ENCODE measurements around the gene VWDE.
"Not testable (repeated sequence)": the region's sequence is repeated elsewhere in the genome, so short reads cannot be mapped to it uniquely, and the experiment has no call there.

VWDE gene

DNA sequence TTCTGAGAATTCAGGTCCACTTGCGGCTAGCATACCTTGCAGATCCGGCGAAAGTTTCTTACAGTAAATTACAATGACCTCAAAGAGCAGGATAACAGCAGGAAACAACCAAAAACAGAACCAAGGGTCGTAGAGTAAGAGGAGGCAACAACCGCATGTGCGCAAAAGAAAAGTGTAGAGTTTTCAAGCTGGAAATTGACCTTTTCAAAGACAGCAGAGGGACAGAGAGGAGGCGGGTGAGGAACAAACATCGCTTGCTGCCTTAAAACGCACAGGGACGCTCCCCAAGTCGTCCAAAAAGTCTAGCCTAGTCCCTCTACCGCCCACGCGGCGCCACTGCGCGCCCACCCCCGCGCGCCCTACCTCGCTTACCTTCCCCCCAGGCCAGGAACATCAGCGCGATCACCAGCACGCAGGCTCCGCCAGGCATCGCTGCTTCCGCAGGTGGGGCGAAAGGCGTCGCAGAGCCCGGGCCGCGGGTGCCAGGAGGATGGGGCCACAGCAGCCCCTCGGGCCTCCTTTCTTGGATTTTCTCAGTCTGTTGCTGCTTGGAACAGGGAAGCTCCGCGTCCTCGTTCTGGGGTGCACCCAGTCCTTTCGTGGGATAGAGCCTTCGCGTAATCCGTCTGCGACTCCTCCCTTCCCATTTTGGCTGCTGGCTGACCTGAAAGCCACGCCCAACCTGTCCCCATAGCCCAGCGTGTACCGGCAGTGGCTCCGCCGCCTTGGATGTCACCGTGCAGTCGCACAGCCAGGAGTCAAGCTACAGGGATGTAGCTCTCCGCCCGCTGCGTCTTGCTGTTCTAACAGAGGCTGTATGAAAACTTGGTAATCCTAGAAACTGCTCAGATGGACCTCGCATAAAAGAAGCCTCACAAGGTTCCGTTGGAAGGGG is at the start of gene VWDE:
Gene VWDE (minus strand): TSS at position 579 of the 895 bp plus-strand sequence. CDS start 149 bp downstream, at position 430.
- peaks cover 3% of the 10 kb centered on the region for H3K9me3 ChIP-seq (ENCODE audit: control insufficient read depth, low read depth, low read length)
- peaks cover 18% of the 10 kb centered on the region for H3K27me3 ChIP-seq (ENCODE audit: control insufficient read depth, insufficient read depth, low read length)
- H3K36me3 ChIP-seq (ENCODE audit: control insufficient read depth, low read depth, low read length), result peaks cover under 1% of the 10 kb centered on the region
- peak within 1 kb of the TSS; percentile 82 for H3K27ac ChIP-seq (ENCODE audit: low read length)
- peak within 1 kb of the TSS; percentile 100 for H3K4me3 ChIP-seq (ENCODE audit: low read length)
- peak within 1 kb of the TSS; percentile 91 for H3K9ac ChIP-seq (ENCODE audit: low read length)
- peaks cover 12% of the 10 kb centered on the region for H3K4me1 ChIP-seq (ENCODE audit: control insufficient read depth, low read depth, low read length)

GRCh38 chr7:12453136-12453535 is 49.5 kb upstream of the VWDE start:
- not testable (repeated sequence) for H3K4me1 ChIP-seq (ENCODE audit: control insufficient read depth, low read depth, low read length); H3K27me3 ChIP-seq (ENCODE audit: control insufficient read depth, insufficient read depth, low read length); H3K27ac ChIP-seq (ENCODE audit: low read length); H3K4me3 ChIP-seq (ENCODE audit: low read length); H3K9ac ChIP-seq (ENCODE audit: low read length); H3K9me3 ChIP-seq (ENCODE audit: control insufficient read depth, low read depth, low read length); H3K36me3 ChIP-seq (ENCODE audit: control insufficient read depth, low read depth, low read length)

DNA sequence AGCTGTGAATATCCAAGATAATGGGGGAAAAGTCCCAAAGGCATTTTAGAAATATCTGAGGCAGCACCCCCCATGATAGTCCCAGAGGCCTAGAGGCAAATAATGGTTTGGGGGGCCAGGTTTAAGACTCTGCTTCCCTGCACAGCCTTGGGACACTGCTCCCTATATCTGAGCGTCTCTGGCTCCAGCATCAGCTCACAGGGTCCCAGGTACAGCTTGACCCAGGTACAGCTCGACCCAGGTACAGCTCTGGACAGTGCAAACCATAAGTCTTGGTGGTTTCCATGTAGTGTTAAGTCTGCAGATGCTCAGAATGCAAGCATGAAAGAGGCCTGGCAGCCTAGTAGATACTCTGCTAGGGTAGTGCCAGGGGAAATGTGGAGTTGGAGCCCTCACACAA is 47.0 kb upstream of the VWDE start:
- Histone ChIP-seq H3K36me3 (ENCODE audit: control insufficient read depth, low read depth, low read length) (no peaks in the 10 kb centered on the region), H3K4me3 (ENCODE audit: low read length) (no peak overlapping the region), H3K9me3 (ENCODE audit: control insufficient read depth, low read depth, low read length) (no peaks in the 10 kb centered on the region), H3K4me1 (ENCODE audit: control insufficient read depth, low read depth, low read length) (no peaks in the 10 kb centered on the region), H3K27ac (ENCODE audit: low read length) (no peak overlapping the region), H3K9ac (ENCODE audit: low read length) (no peak overlapping the region), H3K27me3 (ENCODE audit: control insufficient read depth, insufficient read depth, low read length) (no peaks in the 10 kb centered on the region)

GRCh38 chr7:12444785-12445184 is 41.1 kb upstream of the VWDE start:
- no peaks in the 10 kb centered on the region for H3K9me3 ChIP-seq (ENCODE audit: control insufficient read depth, low read depth, low read length)
- H3K4me3 ChIP-seq (ENCODE audit: low read length), result no peak overlapping the region
- no peaks in the 10 kb centered on the region for H3K4me1 ChIP-seq (ENCODE audit: control insufficient read depth, low read depth, low read length)
- H3K27ac ChIP-seq (ENCODE audit: low read length), result no peak overlapping the region
- no peak overlapping the region for H3K9ac ChIP-seq (ENCODE audit: low read length)
- H3K36me3 ChIP-seq (ENCODE audit: control insufficient read depth, low read depth, low read length), result no peaks in the 10 kb centered on the region
- no peaks in the 10 kb centered on the region for H3K27me3 ChIP-seq (ENCODE audit: control insufficient read depth, insufficient read depth, low read length)

DNA sequence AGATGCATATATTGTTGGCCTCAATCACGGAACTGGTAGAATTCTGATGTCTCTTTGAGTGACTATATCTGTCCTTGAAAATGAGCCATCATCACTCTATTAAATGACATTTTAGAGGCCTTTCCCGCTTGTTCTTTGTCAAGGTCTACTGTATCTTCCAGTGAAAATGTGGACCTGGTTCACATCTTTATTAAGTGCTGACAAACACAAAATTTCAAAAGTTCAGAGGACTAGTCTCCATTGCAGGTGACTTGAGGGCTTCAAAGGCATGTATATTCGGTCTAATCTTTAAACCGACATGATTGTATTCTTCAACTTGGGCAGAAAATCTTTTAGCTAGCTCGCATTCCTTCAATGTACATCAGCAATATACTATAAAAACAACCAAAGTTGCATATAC is 36.6 kb upstream of the VWDE start:
- H3K27ac ChIP-seq (ENCODE audit: low read length), result no peak overlapping the region
- H3K36me3 ChIP-seq (ENCODE audit: control insufficient read depth, low read depth, low read length), result no peaks in the 10 kb centered on the region
- no peaks in the 10 kb centered on the region for H3K27me3 ChIP-seq (ENCODE audit: control insufficient read depth, insufficient read depth, low read length)
- H3K4me1 ChIP-seq (ENCODE audit: control insufficient read depth, low read depth, low read length), result peaks cover 8% of the 10 kb centered on the region
- no peak overlapping the region for H3K9ac ChIP-seq (ENCODE audit: low read length)
- no peak overlapping the region for H3K4me3 ChIP-seq (ENCODE audit: low read length)
- H3K9me3 ChIP-seq (ENCODE audit: control insufficient read depth, low read depth, low read length), result no peaks in the 10 kb centered on the region

DNA sequence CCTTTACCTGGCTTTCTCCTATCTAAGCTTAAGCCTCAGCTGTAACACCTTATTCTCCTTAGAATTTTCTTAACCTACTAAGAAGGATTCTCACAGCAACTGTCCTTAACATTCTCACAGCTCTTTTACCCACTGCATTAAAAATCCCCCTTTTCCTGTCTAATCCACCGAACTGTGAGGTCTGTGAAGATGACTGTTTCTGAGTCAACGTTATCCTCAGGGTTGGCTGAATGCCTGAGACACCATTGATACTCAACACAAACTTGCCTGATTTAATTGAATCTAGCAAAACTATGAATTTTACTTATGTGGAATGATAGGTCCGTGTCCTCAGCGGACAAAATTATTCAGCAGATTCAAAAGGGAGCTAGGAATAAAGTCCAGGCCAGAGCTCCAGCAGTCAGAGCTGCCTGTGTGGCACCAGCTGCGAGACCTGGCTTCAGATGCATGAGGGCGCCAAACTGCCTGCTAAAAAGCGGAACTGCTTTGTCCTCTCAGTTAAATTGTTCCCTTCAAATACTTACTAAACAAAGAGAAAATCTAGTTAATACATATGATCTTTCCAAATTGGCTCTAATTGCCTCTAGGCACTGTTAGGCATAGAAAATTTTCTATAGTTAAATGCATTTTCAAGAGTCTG is 33.4 kb upstream of the VWDE start:
- Histone ChIP-seq H3K9me3 (ENCODE audit: control insufficient read depth, low read depth, low read length) (no peaks in the 10 kb centered on the region), H3K36me3 (ENCODE audit: control insufficient read depth, low read depth, low read length) (no peaks in the 10 kb centered on the region), H3K27me3 (ENCODE audit: control insufficient read depth, insufficient read depth, low read length) (no peaks in the 10 kb centered on the region), H3K27ac (ENCODE audit: low read length) (no peak overlapping the region), H3K9ac (ENCODE audit: low read length) (no peak overlapping the region), H3K4me3 (ENCODE audit: low read length) (no peak overlapping the region), H3K4me1 (ENCODE audit: control insufficient read depth, low read depth, low read length) (peaks cover 10% of the 10 kb centered on the region)

GRCh38 chr7:12436126-12436525 is 32.5 kb upstream of the VWDE start:
- Histone ChIP-seq H3K4me3 (ENCODE audit: low read length) (no peak overlapping the region), H3K27me3 (ENCODE audit: control insufficient read depth, insufficient read depth, low read length) (no peaks in the 10 kb centered on the region), H3K4me1 (ENCODE audit: control insufficient read depth, low read depth, low read length) (peaks cover 15% of the 10 kb centered on the region), H3K9ac (ENCODE audit: low read length) (no peak overlapping the region), H3K27ac (ENCODE audit: low read length) (no peak overlapping the region), H3K9me3 (ENCODE audit: control insufficient read depth, low read depth, low read length) (no peaks in the 10 kb centered on the region), H3K36me3 (ENCODE audit: control insufficient read depth, low read depth, low read length) (no peaks in the 10 kb centered on the region)

DNA sequence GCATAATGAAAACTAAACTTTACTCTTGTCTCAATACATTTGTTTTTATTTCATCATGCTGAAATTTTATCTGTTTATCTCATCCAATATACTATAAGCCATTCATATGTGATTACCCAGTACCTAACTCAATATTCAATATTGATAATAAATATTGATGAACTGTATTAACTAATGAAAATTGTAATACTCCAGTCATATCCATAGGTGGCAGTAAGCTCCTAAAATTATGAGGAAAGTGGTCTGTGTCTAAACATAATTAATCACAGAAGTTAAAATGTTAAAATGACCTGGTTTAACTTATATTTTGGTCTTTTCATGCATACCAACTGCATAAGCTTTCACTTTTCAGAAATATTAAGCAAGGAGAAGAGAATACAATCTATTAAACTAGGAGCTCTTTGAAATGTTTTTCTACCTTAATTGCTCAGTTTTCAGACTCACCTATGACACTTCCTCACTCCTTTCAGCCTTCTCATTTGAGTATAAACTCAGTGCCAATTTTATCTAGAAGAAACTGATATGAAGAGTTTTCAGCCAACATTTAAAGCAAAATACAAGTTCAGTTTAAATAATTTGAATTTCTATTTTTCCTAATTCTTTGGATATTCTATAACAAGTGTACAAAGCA is 30.5 kb upstream of the VWDE start:
- H3K27me3 ChIP-seq (ENCODE audit: control insufficient read depth, insufficient read depth, low read length), result no peaks in the 10 kb centered on the region
- H3K36me3 ChIP-seq (ENCODE audit: control insufficient read depth, low read depth, low read length), result no peaks in the 10 kb centered on the region
- no peaks in the 10 kb centered on the region for H3K9me3 ChIP-seq (ENCODE audit: control insufficient read depth, low read depth, low read length)
- H3K4me1 ChIP-seq (ENCODE audit: control insufficient read depth, low read depth, low read length), result peaks cover 15% of the 10 kb centered on the region
- H3K4me3 ChIP-seq (ENCODE audit: low read length), result no peak overlapping the region
- H3K9ac ChIP-seq (ENCODE audit: low read length), result no peak overlapping the region
- no peak overlapping the region for H3K27ac ChIP-seq (ENCODE audit: low read length)

DNA sequence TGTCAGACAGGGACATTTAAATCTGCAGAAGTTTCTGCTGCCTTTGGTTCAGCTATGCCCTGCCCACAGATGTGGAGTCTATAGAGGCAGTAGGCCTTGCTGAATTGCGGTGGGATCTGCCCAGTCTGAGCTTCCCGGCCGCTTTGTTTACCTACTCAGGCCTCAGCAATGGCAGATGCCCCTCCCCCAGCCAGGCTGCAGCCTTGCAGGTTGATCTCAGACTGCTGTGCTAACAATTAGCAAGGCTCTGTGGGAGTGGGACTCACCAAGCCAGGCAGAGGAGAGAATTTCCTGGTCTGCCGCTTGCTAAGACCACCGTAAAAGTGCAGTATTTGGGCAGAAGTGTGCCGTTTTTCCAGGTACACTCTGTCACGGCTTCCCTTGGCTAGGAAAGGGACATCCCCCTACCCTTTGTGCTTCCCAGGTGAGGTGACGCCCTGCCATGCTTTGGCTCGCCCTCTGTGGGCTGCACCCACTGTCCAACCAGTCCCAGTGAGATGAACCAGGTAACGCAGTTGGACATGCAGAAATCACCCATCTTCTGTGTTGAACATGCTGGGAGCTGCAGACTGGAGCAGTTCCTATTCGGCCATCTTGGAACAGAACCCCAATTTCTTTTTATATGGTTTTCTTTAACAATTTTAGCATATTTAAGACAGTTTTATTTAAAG is 28.4 kb upstream of the VWDE start:
- H3K4me3 ChIP-seq (ENCODE audit: low read length), result no peak overlapping the region
- no peak overlapping the region for H3K9ac ChIP-seq (ENCODE audit: low read length)
- H3K9me3 ChIP-seq (ENCODE audit: control insufficient read depth, low read depth, low read length), result no peaks in the 10 kb centered on the region
- no peaks in the 10 kb centered on the region for H3K27me3 ChIP-seq (ENCODE audit: control insufficient read depth, insufficient read depth, low read length)
- H3K4me1 ChIP-seq (ENCODE audit: control insufficient read depth, low read depth, low read length), result peaks cover 11% of the 10 kb centered on the region
- H3K36me3 ChIP-seq (ENCODE audit: control insufficient read depth, low read depth, low read length), result no peaks in the 10 kb centered on the region
- H3K27ac ChIP-seq (ENCODE audit: low read length), result no peak overlapping the region

DNA sequence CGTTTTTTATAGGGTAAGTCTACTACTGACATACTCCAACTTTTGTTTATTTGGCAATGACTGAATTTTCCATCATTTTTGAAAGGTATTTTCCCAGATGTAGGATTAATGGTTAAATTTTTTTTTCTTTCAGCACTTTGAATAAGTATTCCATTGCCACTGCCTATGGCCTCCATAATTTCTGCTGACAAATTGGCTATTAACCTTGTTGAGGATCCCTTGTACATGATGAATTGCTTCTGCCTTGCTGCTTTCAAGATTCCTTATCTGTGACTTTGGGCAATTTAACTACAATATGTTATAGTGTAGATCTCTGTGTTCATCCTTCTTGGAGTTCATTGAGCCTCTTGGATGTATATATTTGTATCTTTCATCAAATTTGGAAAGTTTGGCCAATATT is 21.6 kb upstream of the VWDE start:
- Histone ChIP-seq H3K27ac (ENCODE audit: low read length) (peak overlapping the region; percentile 91), H3K9me3 (ENCODE audit: control insufficient read depth, low read depth, low read length) (peaks cover 5% of the 10 kb centered on the region), H3K9ac (ENCODE audit: low read length) (peak overlapping the region; percentile 78), H3K27me3 (ENCODE audit: control insufficient read depth, insufficient read depth, low read length) (no peaks in the 10 kb centered on the region), H3K36me3 (ENCODE audit: control insufficient read depth, low read depth, low read length) (no peaks in the 10 kb centered on the region), H3K4me1 (ENCODE audit: control insufficient read depth, low read depth, low read length) (peaks cover 35% of the 10 kb centered on the region), H3K4me3 (ENCODE audit: low read length) (no peak overlapping the region)

- Histone ChIP-seq H3K9ac (ENCODE audit: low read length) (peak overlapping the region; percentile 78), H3K4me3 (ENCODE audit: low read length) (peak overlapping the region; percentile 48), H3K27ac (ENCODE audit: low read length) (peak overlapping the region; percentile 97), H3K4me1 (ENCODE audit: control insufficient read depth, low read depth, low read length) (peaks cover 35% of the 10 kb centered on the region), H3K27me3 (ENCODE audit: control insufficient read depth, insufficient read depth, low read length) (no peaks in the 10 kb centered on the region), H3K36me3 (ENCODE audit: control insufficient read depth, low read depth, low read length) (no peaks in the 10 kb centered on the region), H3K9me3 (ENCODE audit: control insufficient read depth, low read depth, low read length) (peaks cover 5% of the 10 kb centered on the region)
These were observed 20.5 kb upstream of the VWDE start for GRCh38 chr7:12423997-12424745.

Measured in iPS-18a (cell line).